Measurements from ENCODE around the gene KRTAP6-1.

KRTAP6-1 gene, protein sequence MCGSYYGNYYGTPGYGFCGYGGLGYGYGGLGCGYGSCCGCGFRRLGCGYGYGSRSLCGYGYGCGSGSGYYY

DNA sequence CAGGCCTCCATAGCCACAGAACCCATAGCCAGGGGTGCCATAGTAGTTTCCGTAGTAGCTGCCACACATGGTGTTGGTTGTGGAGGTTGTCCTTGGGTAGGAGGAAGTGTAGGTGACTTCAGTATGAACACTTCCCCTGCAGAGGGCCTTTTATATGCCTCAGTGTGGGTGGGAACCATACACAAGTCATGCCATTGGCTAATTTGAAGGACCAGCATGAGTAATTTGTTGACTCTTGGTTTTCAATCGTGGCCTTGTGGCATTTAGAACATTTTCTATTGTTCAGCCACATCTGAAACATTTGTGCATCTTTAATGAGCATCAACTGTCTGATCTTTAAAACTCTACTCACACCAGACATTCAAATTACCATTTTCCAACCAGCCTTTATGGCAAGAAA, at the start of gene KRTAP6-1:
Gene KRTAP6-1 (minus strand): TSS at position 95 of the 400 bp plus-strand sequence. CDS start 26 bp downstream, at position 69.
- in situ Hi-C loops (cut with HindIII; ENCODE audit: low pct_ligation_motif_present, low pct_unique_long_range_greater_than_20kb, low sequenced_read_pairs): no loop called here
- DNase-seq: no peak

DNA sequence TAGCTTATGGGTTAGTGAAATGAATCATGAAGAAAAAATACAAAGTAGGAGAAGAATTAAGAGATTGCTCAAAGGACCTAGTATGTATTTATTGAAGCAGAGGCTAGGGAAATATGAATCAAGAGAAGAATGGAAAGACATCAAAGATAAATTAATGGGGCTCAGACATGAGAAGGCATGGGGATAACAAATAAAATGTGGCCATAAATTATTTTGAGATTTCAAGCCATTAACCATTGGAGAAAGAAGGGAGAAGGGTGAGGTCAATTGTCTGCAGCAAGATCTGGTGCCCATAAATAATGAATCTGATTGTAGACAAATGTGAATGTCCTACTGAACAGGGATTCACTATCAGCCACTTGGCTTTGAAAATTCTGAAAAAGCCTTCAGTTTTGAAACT, 39.2 kb upstream of the KRTAP6-1 start:
- no peak for DNase-seq
- in situ Hi-C loops (cut with HindIII; ENCODE audit: low pct_ligation_motif_present, low pct_unique_long_range_greater_than_20kb, low sequenced_read_pairs): no loop called here

DNA sequence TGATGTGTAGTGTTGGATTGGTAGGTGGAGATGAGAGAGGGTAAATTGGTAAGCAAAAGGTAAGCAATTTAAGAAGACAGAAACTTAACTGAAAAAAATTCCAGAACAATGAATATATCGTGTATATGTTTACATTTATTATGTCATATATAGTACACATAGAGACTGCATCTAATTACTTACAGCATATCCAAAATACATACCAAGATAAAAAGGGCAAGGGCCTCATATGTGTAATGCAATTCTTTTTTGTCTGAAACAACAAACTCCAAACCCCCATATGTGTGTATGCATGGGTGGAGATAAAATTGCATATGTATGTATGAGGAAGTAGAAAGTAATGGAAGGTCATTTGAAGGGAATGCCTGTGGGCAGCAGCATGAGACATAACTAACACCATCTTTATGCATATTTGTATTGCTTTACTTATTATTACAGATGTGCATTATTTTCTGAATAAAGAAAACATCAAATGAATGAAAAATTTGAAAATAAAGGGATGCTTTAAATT, 33.2 kb upstream of the KRTAP6-1 start:
- DNase-seq: no peak
- in situ Hi-C loops (cut with HindIII; ENCODE audit: low pct_ligation_motif_present, low pct_unique_long_range_greater_than_20kb, low sequenced_read_pairs): no loop called here

DNA sequence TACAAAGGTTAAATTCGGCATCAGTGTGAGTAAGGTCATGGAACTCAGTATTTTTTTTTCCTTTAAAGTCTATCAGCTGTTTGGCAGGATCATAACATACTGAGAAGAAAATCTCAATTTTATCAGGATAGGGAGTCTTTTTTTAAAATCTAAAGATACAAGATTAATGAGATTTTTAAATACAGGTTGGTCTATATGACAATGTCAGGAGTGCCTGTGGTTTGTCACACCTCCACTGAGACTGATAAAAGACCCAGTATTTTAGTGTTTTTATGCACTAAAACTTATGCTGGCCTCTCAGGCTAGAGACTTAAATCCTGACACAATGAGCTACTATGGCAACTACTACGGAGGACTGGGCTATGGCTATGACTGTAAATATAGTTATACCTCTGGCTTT, 28.8 kb upstream of the KRTAP6-1 start, which contains the start of gene KRTAP20-3:
Gene KRTAP20-3 (plus strand): TSS at position 301 of the 400 bp plus-strand sequence.
- in situ Hi-C loops (cut with HindIII; ENCODE audit: low pct_ligation_motif_present, low pct_unique_long_range_greater_than_20kb, low sequenced_read_pairs): no loop called here
- DNase-seq: no peak

DNA sequence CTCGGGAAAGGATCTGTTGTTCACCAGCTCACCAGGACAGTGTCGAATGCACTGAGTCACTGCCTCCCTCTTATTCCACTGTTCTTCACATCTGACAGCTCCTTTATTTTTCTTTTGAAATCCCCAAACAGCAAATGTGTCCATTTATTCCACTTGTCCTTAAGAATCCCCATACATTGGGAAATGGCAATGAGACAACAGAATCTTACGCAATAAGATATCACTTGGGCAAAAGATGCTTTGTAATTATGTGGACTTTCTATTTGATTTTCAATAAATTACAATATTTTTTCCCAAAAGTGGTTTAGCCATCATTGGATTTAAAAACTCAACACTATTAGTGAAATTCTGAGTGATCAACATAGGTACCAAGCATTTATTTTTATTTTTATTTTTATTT, 25.0 kb upstream of the KRTAP6-1 start:
- in situ Hi-C loops (cut with HindIII; ENCODE audit: low pct_ligation_motif_present, low pct_unique_long_range_greater_than_20kb, low sequenced_read_pairs): no loop called here
- DNase-seq: no peak

DNA sequence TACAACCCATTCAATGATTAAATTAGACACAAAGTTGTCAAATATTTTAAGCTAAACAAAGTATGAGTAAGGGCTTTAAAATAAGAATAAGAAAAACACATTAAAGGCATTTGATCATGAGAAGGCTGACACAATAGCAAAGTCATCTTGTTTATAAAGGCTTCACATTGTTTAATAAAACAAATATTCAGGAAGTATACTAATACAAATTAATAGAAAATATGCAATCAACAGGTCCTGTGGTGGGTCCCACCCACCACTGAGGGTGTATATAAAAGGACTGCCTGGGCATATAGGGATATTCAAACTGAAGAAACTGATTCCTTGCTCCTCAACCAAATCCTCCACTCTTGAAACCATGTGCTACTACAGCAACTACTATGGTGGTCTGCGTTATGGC, 21.2 kb upstream of the KRTAP6-1 start, which contains the start of gene KRTAP20-2:
Gene KRTAP20-2 (plus strand): TSS at position 301 of the 400 bp plus-strand sequence. CDS start 58 bp downstream, at position 359.
- DNase-seq: no peak
- in situ Hi-C loops (cut with HindIII; ENCODE audit: low pct_ligation_motif_present, low pct_unique_long_range_greater_than_20kb, low sequenced_read_pairs): no loop called here

DNA sequence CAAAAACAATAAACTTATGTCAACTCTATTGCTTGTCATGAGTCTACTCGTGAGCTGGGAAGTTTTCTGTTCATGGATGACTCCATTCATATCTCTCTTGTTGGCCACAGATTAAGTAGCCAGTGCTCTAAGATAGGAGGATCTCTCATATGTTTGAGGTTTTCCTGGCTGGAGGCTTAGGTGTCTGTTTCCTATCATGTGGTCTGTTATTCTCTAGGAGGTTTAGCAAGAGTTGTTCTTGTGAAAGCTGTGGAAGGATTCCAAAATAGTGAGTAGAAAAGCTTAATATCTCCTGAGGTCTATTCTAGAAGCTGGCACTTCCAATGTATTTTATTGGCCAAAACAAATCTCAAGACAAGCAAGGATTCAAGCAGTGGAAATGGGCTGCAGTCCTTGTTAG, 15.5 kb upstream of the KRTAP6-1 start:
- in situ Hi-C loops (cut with HindIII; ENCODE audit: low pct_ligation_motif_present, low pct_unique_long_range_greater_than_20kb, low sequenced_read_pairs): no loop called here

DNA sequence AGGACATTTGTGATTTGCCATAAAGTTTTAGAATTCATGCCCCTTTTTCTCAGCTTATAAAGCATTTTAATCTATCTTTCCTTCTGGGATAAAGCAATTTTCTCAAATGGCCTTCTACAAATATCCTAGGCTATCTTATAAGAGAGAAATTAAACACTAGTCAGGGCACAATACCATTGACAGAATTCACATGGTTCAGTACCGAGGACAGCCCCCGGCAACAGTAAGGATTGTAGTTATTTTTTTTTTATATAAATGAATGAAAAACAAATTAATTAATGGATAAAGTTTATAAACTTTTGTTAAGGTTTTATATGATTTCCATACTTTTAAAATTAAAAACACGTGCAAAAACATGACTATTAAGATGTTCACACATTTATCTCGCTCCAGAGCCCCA, 14.4 kb upstream of the KRTAP6-1 start:
- in situ Hi-C loops (cut with HindIII; ENCODE audit: low pct_ligation_motif_present, low pct_unique_long_range_greater_than_20kb, low sequenced_read_pairs): no loop called here

More for the DNA sequence above, 15.5 kb upstream of the KRTAP6-1 start:
- DNase-seq: no peak

DNA sequence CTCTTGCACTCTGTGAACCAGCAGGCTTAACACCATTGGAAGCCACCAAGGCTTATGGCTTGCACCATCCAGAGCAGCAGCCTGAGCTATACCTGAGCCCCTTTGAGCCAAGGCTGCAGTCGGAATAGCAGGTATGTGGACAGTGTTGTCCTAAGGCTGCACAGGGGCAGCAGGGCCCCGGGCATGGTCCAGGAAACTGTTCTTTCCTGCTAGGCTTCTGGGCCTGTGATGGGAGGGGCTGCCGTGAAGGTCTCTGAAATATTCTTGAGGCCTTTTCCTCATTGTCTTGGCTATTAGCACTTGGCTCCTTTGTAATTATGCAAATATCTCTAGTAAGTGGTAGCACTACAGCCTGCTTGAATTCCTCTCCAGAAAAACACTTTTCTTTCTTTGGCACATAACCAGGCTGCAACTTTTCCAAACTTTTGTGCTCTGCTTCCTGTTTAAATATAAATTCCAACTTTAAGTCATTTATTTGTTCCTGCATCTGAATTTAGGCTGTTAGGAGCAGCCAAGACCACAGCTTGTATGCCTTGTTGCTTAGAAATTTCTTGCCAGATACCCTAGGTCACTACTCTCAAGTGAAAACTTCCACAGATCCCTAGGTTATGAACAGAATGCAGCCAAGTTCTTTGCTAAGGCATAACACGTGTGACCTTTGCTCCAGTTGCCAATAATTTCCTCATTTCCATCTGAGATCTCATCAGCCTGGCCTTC, 11.9 kb upstream of the KRTAP6-1 start:
- in situ Hi-C loops (cut with HindIII; ENCODE audit: low pct_ligation_motif_present, low pct_unique_long_range_greater_than_20kb, low sequenced_read_pairs): no loop called here
- DNase-seq: no peak

More for the DNA sequence above, 14.4 kb upstream of the KRTAP6-1 start:
- DNase-seq: no peak

DNA sequence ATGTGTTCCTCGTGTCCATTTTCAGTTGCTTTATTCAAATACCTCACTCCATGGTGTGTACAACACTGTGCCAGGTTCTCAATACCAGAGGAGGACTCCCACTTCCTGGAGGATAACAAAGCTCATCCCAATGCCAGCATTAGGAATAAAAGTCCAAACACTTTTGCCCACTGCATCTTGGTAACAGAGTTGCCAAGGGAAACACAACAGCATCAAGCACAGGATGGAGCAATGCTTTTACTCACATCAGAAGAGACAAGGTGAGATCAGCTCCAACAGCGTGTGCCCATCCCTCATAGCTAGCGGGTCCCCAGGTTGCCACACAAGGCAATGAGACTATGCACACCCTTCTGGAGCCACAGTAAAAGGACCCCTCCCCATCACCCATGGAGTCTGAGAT, 9.6 kb upstream of the KRTAP6-1 start:
- no peak for DNase-seq
- in situ Hi-C loops (cut with HindIII; ENCODE audit: low pct_ligation_motif_present, low pct_unique_long_range_greater_than_20kb, low sequenced_read_pairs): no loop called here

DNA sequence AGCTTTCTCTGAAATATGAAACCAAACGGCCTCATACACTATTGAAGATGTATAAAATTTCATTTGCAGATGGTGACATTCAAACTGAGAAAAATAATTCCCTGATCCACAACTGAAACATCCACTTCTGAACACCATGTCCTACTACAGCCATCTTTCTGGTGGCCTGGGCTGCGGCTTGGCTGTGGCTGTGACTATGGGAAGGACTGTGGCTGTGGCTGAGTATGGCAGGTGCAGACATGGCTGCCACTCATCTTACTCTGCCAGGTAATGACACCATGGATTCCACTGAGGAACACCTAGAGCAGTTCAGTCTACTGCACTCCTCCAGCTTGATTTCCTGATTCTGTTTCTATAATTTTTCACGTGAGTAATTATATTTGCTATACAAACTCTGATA, 6.8 kb upstream of the KRTAP6-1 start, which contains the start of gene KRTAP20-4:
Gene KRTAP20-4 (plus strand): TSS at position 106 of the 400 bp plus-strand sequence.
- in situ Hi-C loops (cut with HindIII; ENCODE audit: low pct_ligation_motif_present, low pct_unique_long_range_greater_than_20kb, low sequenced_read_pairs): no loop called here
- no peak for DNase-seq

DNA sequence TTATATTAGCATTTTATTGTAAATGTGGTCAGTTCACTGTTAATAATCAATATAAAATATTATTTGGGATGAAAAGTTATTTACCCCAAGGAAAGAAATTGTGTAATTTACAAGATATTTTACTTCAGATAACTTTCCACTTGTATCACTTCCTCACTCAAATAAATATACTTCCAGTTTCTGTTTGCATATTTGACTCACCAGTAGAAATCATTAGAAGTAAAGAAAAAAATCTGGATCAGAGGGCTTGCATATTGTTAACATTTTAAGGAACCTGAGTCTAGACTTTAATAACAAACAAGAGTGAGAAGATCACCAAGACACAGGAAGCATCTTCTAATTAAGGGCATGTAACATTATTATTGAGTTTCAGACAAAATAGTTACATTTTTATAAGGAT, 6.3 kb upstream of the KRTAP6-1 start:
- no peak for DNase-seq
- in situ Hi-C loops (cut with HindIII; ENCODE audit: low pct_ligation_motif_present, low pct_unique_long_range_greater_than_20kb, low sequenced_read_pairs): no loop called here

DNA sequence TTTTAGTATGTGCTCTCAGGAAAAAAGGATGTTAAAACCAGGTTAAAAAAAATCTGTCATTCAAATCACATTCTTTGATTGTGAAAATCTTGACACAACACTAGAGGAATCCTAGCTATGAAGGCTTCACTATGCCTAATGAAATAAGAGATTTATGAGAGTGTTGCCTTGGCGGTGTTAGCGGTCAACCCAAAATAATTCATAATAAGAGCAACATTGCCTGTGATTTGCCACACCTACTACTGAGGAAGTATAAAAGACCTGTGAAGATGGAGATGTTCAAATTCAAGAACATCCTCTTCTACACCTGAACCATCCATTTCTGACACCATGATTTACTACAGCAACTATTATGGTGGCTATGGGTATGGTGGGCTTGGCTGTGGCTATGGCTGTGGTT, 2.4 kb upstream of the KRTAP6-1 start, which contains the start of gene KRTAP20-1:
Gene KRTAP20-1 (plus strand): TSS at position 301 of the 400 bp plus-strand sequence. CDS start 30 bp downstream, at position 331.
- in situ Hi-C loops (cut with HindIII; ENCODE audit: low pct_ligation_motif_present, low pct_unique_long_range_greater_than_20kb, low sequenced_read_pairs): no loop called here

DNA sequence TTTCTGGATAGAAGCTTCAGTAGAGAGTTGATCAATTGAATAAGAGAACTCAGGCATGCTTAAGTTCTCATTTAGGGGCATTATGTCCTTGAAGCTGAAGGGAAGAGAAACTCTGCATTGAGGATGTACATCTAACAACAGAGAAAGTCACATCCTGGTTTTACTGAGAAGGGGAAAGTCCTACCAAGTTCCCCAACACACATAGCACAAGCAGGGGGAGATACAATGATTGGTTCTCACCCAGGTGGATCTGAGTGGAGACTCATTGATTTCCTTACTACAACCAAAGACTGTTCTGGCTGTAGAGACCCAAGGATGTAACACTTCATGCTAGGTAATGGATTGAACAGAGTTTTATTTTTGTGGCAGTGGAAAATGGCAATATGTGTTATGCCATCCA, 1.5 kb upstream of the KRTAP6-1 start:
- no peak for DNase-seq
- in situ Hi-C loops (cut with HindIII; ENCODE audit: low pct_ligation_motif_present, low pct_unique_long_range_greater_than_20kb, low sequenced_read_pairs): no loop called here

More for the DNA sequence above, 2.4 kb upstream of the KRTAP6-1 start, which contains the start of gene KRTAP20-1:
- DNase-seq: no peak

DNA sequence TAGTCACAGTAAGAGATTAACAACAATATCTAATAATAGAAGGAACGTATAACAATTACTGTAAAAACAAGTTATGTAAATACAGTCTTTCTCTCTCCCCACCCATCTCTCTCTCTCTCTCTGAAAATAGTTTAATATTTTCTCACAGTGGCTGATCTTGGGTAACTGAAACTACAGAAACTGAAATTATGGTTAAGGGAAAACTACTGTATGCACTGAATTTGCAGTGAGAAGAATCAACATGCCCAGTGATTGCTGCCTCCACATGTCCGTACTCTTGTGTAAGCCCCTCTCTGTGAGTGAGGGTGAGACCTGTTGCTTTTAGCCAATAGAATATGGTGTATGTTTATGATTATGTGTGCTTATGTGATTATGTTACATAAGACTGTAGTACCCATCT, 1.6 kb downstream of the KRTAP6-1 start:
- in situ Hi-C loops (cut with HindIII; ENCODE audit: low pct_ligation_motif_present, low pct_unique_long_range_greater_than_20kb, low sequenced_read_pairs): no loop called here
- DNase-seq: no peak

DNA sequence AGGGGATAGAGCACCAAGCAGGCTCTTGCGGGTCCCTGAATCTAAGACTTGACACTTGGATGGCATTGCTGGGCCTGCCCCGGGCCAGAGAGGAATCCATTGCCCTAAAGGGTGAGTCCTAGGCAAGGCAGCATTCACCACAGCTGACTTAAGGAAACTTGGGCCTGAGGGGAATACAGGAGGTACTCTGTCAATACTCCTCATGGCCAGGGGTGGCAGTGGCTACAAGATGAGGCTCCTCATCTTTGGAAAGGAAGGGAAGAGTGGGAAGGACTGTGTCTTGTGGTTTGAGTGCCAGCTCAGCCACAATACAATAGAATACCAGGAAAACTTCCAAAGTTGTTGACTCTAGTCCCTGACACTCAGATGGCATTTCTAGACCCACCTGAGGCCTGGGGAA, 7.8 kb downstream of the KRTAP6-1 start:
- DNase-seq: no peak
- in situ Hi-C loops (cut with HindIII; ENCODE audit: low pct_ligation_motif_present, low pct_unique_long_range_greater_than_20kb, low sequenced_read_pairs): no loop called here

DNA sequence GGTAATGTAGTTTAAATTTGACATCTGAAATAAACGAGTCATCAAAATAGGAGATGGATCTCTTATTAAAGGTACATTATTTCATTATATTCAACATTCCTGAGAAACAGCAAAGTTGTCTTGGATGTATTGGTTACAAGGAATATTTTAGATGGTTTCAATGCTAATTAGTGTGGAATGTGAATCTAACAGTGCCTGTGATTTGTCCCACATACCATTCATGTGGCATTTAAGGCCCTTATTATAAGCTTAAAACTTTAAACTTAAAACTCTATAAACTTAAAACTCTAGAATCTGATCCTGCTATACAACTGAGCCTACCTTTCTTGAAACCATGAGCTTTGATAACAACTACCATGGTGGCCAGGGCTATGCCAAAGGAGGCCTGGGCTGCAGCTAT, 12.9 kb downstream of the KRTAP6-1 start, which contains the start of gene KRTAP22-1:
Gene KRTAP22-1 (plus strand): TSS at position 301 of the 400 bp plus-strand sequence.
- DNase-seq: no peak
- in situ Hi-C loops (cut with HindIII; ENCODE audit: low pct_ligation_motif_present, low pct_unique_long_range_greater_than_20kb, low sequenced_read_pairs): no loop called here

DNA sequence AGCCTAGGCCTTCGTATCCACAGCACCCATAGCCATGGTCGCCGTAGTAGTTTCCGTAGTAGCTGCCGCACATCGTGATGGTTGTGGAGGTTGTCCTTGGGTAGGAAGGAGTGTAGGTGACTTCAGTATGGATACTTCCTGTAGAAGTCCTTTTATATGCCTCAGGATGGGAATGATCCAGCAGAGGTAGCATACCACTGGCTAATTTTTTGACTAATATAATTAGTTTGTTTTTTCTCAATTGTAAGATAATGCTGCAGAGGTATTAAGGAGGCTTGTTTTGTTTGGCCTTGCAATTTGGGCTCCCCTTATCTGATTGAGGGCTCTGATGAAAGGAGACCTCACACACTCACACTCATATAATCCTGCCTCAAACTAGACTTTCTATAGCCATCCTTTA, 14.9 kb downstream of the KRTAP6-1 start, which contains the start of gene KRTAP6-2:
Gene KRTAP6-2 (minus strand): TSS at position 101 of the 400 bp plus-strand sequence. CDS start 28 bp downstream, at position 73.
- no peak for DNase-seq
- in situ Hi-C loops (cut with HindIII; ENCODE audit: low pct_ligation_motif_present, low pct_unique_long_range_greater_than_20kb, low sequenced_read_pairs): no loop called here

DNA sequence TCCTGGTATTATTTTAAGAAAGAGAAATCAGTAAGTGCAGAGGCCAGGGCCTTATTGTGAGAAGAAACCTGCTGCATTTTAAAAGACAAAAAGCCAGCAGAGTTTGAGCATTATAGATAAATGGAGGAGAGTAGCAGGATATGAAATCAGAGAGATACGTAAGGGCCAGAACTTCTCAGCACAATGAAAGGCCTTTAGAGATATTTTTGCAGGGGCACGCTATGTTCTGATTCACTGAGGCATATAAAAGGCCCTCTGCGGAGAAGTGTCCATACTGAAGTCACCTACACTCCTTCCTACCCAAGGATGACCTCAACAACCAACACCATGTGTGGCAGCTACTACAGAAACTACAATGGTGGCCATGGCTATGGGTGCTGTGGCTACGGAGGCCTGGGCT, 21.6 kb downstream of the KRTAP6-1 start, which contains the start of gene KRTAP6-3:
Gene KRTAP6-3 (plus strand): TSS at position 301 of the 400 bp plus-strand sequence. CDS start 6 bp downstream, at position 307.
- DNase-seq: no peak
- in situ Hi-C loops (cut with HindIII; ENCODE audit: low pct_ligation_motif_present, low pct_unique_long_range_greater_than_20kb, low sequenced_read_pairs): no loop called here

Data from ACHN (cell line).